Gastroesophageal sphincter (tissue), 3 donors: ENCODE measurements around the gene SUV39H2.
"Not testable (repeated sequence)": the region's sequence is repeated elsewhere in the genome, so short reads cannot be mapped to it uniquely, and the experiment has no call there.

ENCODE experiments used
- EP300 ChIP-seq: sonication (generic); formaldehyde crosslinking; IDR thresholded peaks from one replicate; pipeline ENCODE4 v1.6.1; 2017; ENCODE audit warnings: antibody characterized with exemption, mild to moderate bottlenecking
- TF ChIP-seq, protein P1 (sequence below), 4 experiments: fragments of 200-600 bp in 2 of 4; fragments of 450-650 bp in 2 of 4; sonication (generic) in 1 of 4; IDR thresholded peaks; one replicate each; pipeline ENCODE4 v1.5.1; 2017 to 2019; ENCODE audit warnings: antibody characterized with exemption in 4 of 4, mild to moderate bottlenecking in 2 of 4, moderate library complexity in 2 of 4

DNA sequence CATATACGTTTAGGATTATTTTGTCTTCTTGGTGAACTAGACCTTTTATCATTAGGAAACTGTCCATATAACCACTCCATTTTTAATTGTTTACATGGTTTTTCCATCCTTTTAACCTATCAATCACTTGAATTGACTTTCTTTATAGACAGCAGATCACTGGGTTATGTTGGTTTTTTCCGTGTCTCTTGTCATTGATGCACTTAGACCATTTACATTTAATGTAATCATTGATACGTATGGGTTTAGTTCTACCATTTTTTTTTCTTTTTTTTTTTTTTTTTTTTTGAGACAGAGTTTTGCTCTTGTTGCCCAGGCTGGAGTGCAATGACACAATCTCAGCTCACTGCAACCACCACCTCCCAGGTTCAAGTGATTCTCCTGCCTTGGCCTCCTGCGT, 28.9 kb downstream of the SUV39H2 start:
- not testable (repeated sequence) for TF ChIP-seq EP300
- TF ChIP-seq, protein P1, sequence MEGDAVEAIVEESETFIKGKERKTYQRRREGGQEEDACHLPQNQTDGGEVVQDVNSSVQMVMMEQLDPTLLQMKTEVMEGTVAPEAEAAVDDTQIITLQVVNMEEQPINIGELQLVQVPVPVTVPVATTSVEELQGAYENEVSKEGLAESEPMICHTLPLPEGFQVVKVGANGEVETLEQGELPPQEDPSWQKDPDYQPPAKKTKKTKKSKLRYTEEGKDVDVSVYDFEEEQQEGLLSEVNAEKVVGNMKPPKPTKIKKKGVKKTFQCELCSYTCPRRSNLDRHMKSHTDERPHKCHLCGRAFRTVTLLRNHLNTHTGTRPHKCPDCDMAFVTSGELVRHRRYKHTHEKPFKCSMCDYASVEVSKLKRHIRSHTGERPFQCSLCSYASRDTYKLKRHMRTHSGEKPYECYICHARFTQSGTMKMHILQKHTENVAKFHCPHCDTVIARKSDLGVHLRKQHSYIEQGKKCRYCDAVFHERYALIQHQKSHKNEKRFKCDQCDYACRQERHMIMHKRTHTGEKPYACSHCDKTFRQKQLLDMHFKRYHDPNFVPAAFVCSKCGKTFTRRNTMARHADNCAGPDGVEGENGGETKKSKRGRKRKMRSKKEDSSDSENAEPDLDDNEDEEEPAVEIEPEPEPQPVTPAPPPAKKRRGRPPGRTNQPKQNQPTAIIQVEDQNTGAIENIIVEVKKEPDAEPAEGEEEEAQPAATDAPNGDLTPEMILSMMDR (IDR thresholded peaks at IDR 0.05): not testable (repeated sequence)
